HepG2 (cell line): ENCODE data around the gene AQP10. TPM values are rescaled to one million over a fixed set of nuclear protein-coding genes. Genes with fewer than 3 reads are reported as not detected.
"Not testable (repeated sequence)": the region's sequence is repeated elsewhere in the genome, so short reads cannot be mapped to it uniquely, and the experiment has no call there.

Source experiments
- ATAC-seq: fragments of 200-7000 bp; cut with Tn5 transposase; 3 replicates; pipeline ENCODE4 v1.9.1; 2020; ENCODE audit warnings: mild to moderate bottlenecking, moderate library complexity
- BruUV-seq: library from RNA; stranded (reverse); fragments of 400-500 nt; replicated peaks from 2 replicates; lab custom pipeline; 2021; lab: Mats Ljungman, UMichigan
- CTCF ChIA-PET: fragments of 300-600 bp; formaldehyde crosslinking; extraction: SDS; loops from one replicate; lab custom pipeline; 2021; ENCODE audit warnings: low total read pairs, inconsistent platforms, low intra/inter-chr PET ratio; lab: Yijun Ruan, JAX
- POLR2A ChIA-PET: fragments of 350-600 bp; sonication (Branson Sonifier 250); formaldehyde crosslinking; loops from one replicate; lab custom pipeline; 2020; ENCODE audit warnings: antibody characterized with exemption, inconsistent platforms; lab: Yijun Ruan, JAX
- DNase-seq: peaks from one replicate; pipeline ENCODE4 v3.0.0-alpha.2; 2015; ENCODE audit warnings: low spot score
- FAIRE-seq: peaks from 3 replicates; lab custom pipeline; 2011; peaks lifted over from hg19 to GRCh38; lab: Jason Lieb, UNC
- H2AFZ ChIP-seq: one replicate; pipeline ENCODE4 v1.6.1; 2011; ENCODE audit warnings: low read length, inconsistent platforms
- H3K27ac ChIP-seq: fragments of 300-600 bp; 3 replicates; pipeline ENCODE4 v1.8.0; 2011; ENCODE audit warnings: mixed run types, mild to moderate bottlenecking, mixed read lengths, low read length, inconsistent platforms; ENCODE audit not compliant: insufficient read depth; ENCODE audit errors: extremely low read length
- H3K27me3 ChIP-seq, 2 experiments: fragments of 200-600 bp in 1 of 2; 2 replicates in 1 of 2; 3 replicates in 1 of 2; pipeline versions ENCODE4 v1.6.0 to v1.8.0; 2011; ENCODE audit warnings: low read length in 2 of 2, mild to moderate bottlenecking in 2 of 2, moderate library complexity in 2 of 2, inconsistent platforms in 1 of 2; ENCODE audit not compliant: insufficient read depth in 2 of 2, control insufficient read depth in 1 of 2
- H3K36me3 ChIP-seq, 2 experiments: fragments of 200-600 bp in 1 of 2; replicated peaks in 1 of 2; 2 replicates in 1 of 2; 3 replicates in 1 of 2; pipeline versions ENCODE4 v1.5.1 to v1.8.0; 2011; ENCODE audit warnings: low read length in 2 of 2, inconsistent platforms in 1 of 2; ENCODE audit not compliant: insufficient read depth in 2 of 2, control insufficient read depth in 1 of 2
- H3K4me1 ChIP-seq: 2 replicates; pipeline ENCODE4 v1.5.1; 2012; ENCODE audit warnings: low read length, inconsistent platforms; ENCODE audit not compliant: insufficient read depth
- H3K4me2 ChIP-seq: 2 replicates; pipeline ENCODE4 v1.6.0; 2011; ENCODE audit warnings: low read depth, low read length, inconsistent platforms
- H3K4me3 ChIP-seq, 3 experiments: fragments of 200-600 bp in 1 of 3; sonication (generic), shearing (Covaris generic) in 1 of 3; replicated peaks in 1 of 3; 2 replicates each; pipeline ENCODE4 v1.5.1; 2011 to 2016; ENCODE audit warnings: low read length in 3 of 3, inconsistent platforms in 2 of 3, low read depth in 2 of 3, mild to moderate bottlenecking in 2 of 3, control low read depth in 1 of 3, mixed read lengths in 1 of 3; ENCODE audit not compliant: insufficient read depth in 1 of 3
- H3K79me2 ChIP-seq: one replicate; pipeline ENCODE4 v1.6.1; 2011; ENCODE audit warnings: low read length, inconsistent platforms; ENCODE audit not compliant: insufficient read depth
- H3K9ac ChIP-seq: 2 replicates; pipeline ENCODE4 v1.6.0; 2011; ENCODE audit warnings: mild to moderate bottlenecking, low read depth, low read length, inconsistent platforms; ENCODE audit not compliant: insufficient read depth
- H3K9me3 ChIP-seq: 2 replicates; pipeline ENCODE4 v1.5.1; 2012; ENCODE audit warnings: mild to moderate bottlenecking, low read length
- H4K20me1 ChIP-seq: 2 replicates; pipeline ENCODE4 v1.6.0; 2011; ENCODE audit warnings: inconsistent platforms, mild to moderate bottlenecking, low read length, moderate library complexity; ENCODE audit not compliant: insufficient read depth
- BORCS8-MEF2B ChIP-seq: sonication (generic); formaldehyde crosslinking; IDR thresholded peaks from 2 replicates; pipeline ENCODE4 v1.8.0; 2022; ENCODE audit warnings: mild to moderate bottlenecking, missing genetic modification reagents
- EEA1 ChIP-seq: sonication (generic); formaldehyde crosslinking; IDR thresholded peaks from 2 replicates; pipeline ENCODE4 v1.5.1; 2020; ENCODE audit warnings: mild to moderate bottlenecking, missing genetic modification reagents, borderline replicate concordance
- KMT2A ChIP-seq: sonication (generic); formaldehyde crosslinking; IDR thresholded peaks from 2 replicates; pipeline ENCODE4 v1.4.0; 2020; ENCODE audit warnings: missing genetic modification reagents
- MAF1 ChIP-seq: sonication (generic); formaldehyde crosslinking; IDR thresholded peaks from 2 replicates; pipeline ENCODE4 v1.5.0; 2020; ENCODE audit warnings: missing genetic modification reagents, borderline replicate concordance
- NFYC ChIP-seq: IDR thresholded peaks from 2 replicates; pipeline ENCODE4 v1.6.1; 2016; ENCODE audit warnings: missing genetic modification reagents, missing compliant biosample characterization
- RBFOX2 ChIP-seq: fragments of 200-400 bp; formaldehyde crosslinking; IDR thresholded peaks from 2 replicates; pipeline ENCODE4 v1.6.1; 2017; ENCODE audit warnings: low read depth, mild to moderate bottlenecking, low read length
- SIX1 ChIP-seq: sonication (generic); formaldehyde crosslinking; IDR thresholded peaks from 2 replicates; pipeline ENCODE4 v1.4.0; 2020; ENCODE audit warnings: missing genetic modification reagents, borderline replicate concordance
- SMYD3 ChIP-seq: sonication (generic); formaldehyde crosslinking; IDR thresholded peaks from 2 replicates; pipeline ENCODE4 v1.8.1; 2023; ENCODE audit warnings: mild to moderate bottlenecking, missing genetic modification reagents
- SOX13 ChIP-seq, 3 experiments: fragments of 450-650 bp in 1 of 3; sonication (generic) in 1 of 3; formaldehyde crosslinking in 1 of 3; IDR thresholded peaks in 2 of 3; conservative IDR thresholded peaks in 1 of 3; 2 replicates each; pipeline versions ENCODE4 v1.5.0 to v1.6.1; 2016 to 2020; ENCODE audit warnings: antibody characterized with exemption in 1 of 3, mild to moderate bottlenecking in 1 of 3, missing compliant biosample characterization in 1 of 3, missing genetic modification reagents in 1 of 3, moderate library complexity in 1 of 3
- SRSF1 ChIP-seq: fragments of 200-400 bp; formaldehyde crosslinking; optimal IDR thresholded peaks from 2 replicates; pipeline ENCODE3; 2017; ENCODE audit warnings: mild to moderate bottlenecking, low read depth, low read length, moderate library complexity
- WGBS: methylation state at CpG from one replicate; pipeline ENCODE4 v1.1.6; 2017; ENCODE audit warnings: low lambda C conversion rate; 5-methylcytosine and 5-hydroxymethylcytosine counted together
- in situ Hi-C: cut with HindIII; loops from 2 replicates; pipeline ENCODE4 v1.10.0; 2017; ENCODE audit warnings: low pct_unique_long_range_greater_than_20kb; ENCODE audit not compliant: extremely low pct_ligation_motif_present
- intact Hi-C: fragments of 100-400 bp; cut with micrococcal nuclease; formaldehyde crosslinking; loops from one replicate; pipeline ENCODE4 v1.10.0; 2022; ENCODE audit not compliant: unreplicated experiment
- polyA plus RNA-seq, 8 experiments: library from polyadenylated mRNA; depleted of rRNA in 3 of 8; stranded (reverse) in 7 of 8; unstranded in 1 of 8; fragments of >200 nt; fragmentation: Illumina TruSeq in 4 of 8; extraction: Trizol in 4 of 8; gene quantifications; 2 replicates each; pipeline versions ENCODE4 v1.2.1 to v1.2.3, GENCODE V29; 2011 to 2016; ENCODE audit warnings: low read depth in 4 of 8, missing spikeins in 1 of 8, mixed read lengths in 1 of 8; ENCODE audit not compliant: insufficient read depth in 1 of 8
- total RNA-seq, 5 experiments: library from RNA; depleted of rRNA; stranded (reverse); fragments of >200 nt; fragmentation: Illumina TruSeq; extraction: Trizol; gene quantifications; 2 replicates each; pipeline ENCODE4 v1.2.3, GENCODE V29; 2016; ENCODE audit warnings: low read depth in 1 of 5

AQP10 gene
- total and polyA plus RNA-seq, 2 of the 13 experiments (the other 11 are each of a cell fraction or from before 2014, with no cell fraction given), result 0.30 TPM; not detected in 1

DNA sequence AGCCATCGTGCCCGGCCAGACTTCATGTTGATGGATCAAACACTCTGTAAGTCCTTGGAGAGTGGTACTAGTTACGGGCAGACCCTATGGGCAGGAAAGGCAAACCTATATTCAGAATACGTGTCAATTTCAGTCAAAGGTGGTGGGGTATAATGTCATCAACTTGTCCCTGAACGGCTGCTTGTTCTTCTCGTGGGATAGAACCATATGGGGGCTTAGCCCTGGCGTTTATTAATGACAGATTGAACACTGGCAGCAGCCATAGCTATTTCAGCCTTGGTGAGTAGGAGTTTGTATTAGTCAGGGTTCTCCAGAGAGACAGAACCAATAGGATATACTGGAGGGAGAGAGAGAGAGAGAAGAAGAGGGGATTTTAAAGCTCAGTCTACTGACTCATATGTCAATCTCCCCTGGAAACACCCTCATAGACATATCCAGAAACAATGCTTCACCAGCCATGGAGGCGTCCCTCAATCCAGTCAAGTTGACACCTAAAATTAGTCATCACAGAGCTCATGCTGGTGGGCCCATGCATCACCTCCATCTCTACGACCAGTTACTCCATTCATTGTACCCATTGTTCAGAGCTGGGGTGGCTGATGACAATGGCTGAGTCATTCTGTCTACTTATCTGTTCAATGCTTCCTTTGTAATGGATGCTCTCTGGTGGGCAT is 16.1 kb upstream of the AQP10 start:
- no peak for FAIRE-seq

DNA sequence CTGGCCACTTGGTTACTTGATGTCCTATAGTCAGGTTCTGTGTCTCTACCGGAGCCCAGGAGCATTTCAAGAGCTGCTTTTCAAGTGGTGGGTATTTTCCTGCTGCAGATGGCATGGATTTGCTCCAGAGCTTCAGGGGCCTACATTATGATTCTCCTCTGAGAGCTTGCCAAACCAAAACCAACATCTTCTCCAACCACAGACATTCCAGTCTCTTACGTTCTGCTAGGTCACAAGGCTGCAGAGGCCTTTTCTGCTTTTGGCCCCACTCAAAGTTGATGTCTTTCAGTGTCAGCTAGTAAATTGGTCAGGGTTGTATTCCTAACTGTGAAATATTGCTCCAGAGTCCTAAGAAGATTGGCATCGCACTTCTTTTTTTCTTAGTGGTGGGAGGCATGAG is 14.7 kb upstream of the AQP10 start:
- no peak for TF ChIP-seq EEA1 (CRISPR knock-in tag)
- TF ChIP-seq MAF1 (CRISPR knock-in tag), result no peak
- TF ChIP-seq SMYD3, result no peak
- TF ChIP-seq KMT2A (CRISPR knock-in tag), result no peak
- TF ChIP-seq SIX1 (CRISPR knock-in tag), result no peak
- in situ Hi-C loops, result no loop called here
- intact Hi-C loops, result no loop called here
- Histone ChIP-seq H3K27ac (no peak overlapping the region), H2AFZ (no peak overlapping the region), H3K36me3 (no peaks in the 10 kb centered on the region), H3K9me3 (no peaks in the 10 kb centered on the region), H4K20me1 (no peaks in the 10 kb centered on the region), H3K4me3 (no peak overlapping the region), H3K4me1 (no peaks in the 10 kb centered on the region), H3K79me2 (no peaks in the 10 kb centered on the region), H3K4me2 (no peak overlapping the region), H3K9ac (no peak overlapping the region), H3K27me3 (no peaks in the 10 kb centered on the region)
- FAIRE-seq, result no peak
- BruUV-seq, result no TSS peak
- no peak for DNase-seq
- ATAC-seq, result no peak
- ChIA-PET CTCF (no interaction called here), POLR2A (interaction anchor here (1.4 kb wide), 1 partner anchor 29 kb away, joined by 3 read pairs; no protein-coding TSS in a partner anchor)
- WGBS, result 38% methylated on average over 3 of the region's 3 CpGs

More for the DNA sequence above, 16.1 kb upstream of the AQP10 start:
- CTCF ChIA-PET, result no interaction called here
- POLR2A ChIA-PET, result no interaction called here
- Histone ChIP-seq H2AFZ (no peak overlapping the region), H3K9ac (no peak overlapping the region), H3K36me3 (no peaks in the 10 kb centered on the region), H3K4me1 (no peaks in the 10 kb centered on the region), H3K27me3 (no peaks in the 10 kb centered on the region), H3K79me2 (no peaks in the 10 kb centered on the region), H3K9me3 (no peaks in the 10 kb centered on the region), H3K4me2 (no peak overlapping the region), H3K4me3 (no peak overlapping the region), H4K20me1 (no peaks in the 10 kb centered on the region), H3K27ac (no peak overlapping the region)
- DNase-seq (peak; percentile 28), ATAC-seq (no peak)
- BruUV-seq, result no TSS peak
- TF ChIP-seq SRSF1, result no peak
- TF ChIP-seq NFYC (CRISPR knock-in tag), result no peak
- no peak for TF ChIP-seq BORCS8-MEF2B (CRISPR knock-in tag)
- TF ChIP-seq RBFOX2, result no peak
- TF ChIP-seq SOX13 (IDR thresholded peaks at IDR 0.05), result peak; percentile 49; the same call in 1 of the 2 replicates
- TF ChIP-seq SOX13 (CRISPR knock-in tag; conservative IDR thresholded peaks at IDR 0.05 in 1 of 2, IDR thresholded peaks at IDR 0.05 in 1 of 2), result peak in 1 of 2 experiments; percentile 76; a peak in 2 of 4 replicates
- in situ Hi-C loops, result no loop called here
- 23% methylated on average over 8 of the region's 9 CpGs for WGBS
- intact Hi-C loops, result no loop called here

DNA sequence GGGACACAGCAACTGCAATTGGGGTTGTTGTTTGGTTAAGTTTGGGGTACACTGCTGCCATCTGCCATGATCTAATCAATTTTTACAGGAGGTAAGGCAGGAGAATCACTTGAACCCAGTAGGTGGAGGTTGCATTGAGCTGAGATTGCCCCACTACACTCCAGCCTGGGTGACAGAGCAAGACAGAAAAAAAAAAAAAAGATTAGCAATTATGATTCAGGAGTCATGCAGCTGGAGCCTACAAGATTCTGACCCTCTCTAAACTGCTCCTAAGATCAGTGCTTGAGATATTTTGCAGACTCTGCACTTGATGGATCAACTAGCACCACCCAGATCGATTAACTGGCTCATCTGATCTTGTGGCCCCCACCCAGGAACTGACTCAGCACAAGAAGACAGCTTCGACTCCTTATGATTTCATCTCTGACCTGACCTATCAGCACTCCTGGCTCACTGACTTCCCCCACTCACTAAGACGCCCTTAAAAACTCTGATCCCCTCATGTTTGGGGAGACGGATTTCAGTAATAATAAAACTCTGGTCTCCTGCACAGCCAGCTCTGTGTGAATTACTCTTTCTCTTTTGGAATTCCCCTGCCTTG is 13.1 kb upstream of the AQP10 start:
- H3K4me3 ChIP-seq, DNase-seq, H3K79me2 ChIP-seq, ATAC-seq, BruUV-seq, H2AFZ ChIP-seq, in situ Hi-C loops, H3K4me1 ChIP-seq, H3K9me3 ChIP-seq, H3K4me2 ChIP-seq, CTCF ChIA-PET, FAIRE-seq, intact Hi-C loops, H3K36me3 ChIP-seq, H4K20me1 ChIP-seq, H3K27me3 ChIP-seq, POLR2A ChIA-PET, H3K27ac ChIP-seq, H3K9ac ChIP-seq: not testable (repeated sequence)
- WGBS, result 41% methylated on average over 4 of the region's 4 CpGs
